ENCODE measurements around the gene SHC2. TPM values are rescaled to one million over a fixed set of nuclear protein-coding genes. Genes with fewer than 3 reads are reported as not detected.

The SHC2 gene
- total RNA-seq, 1 donor from 2014 or later, result 2.1 TPM

- no peak for TF ChIP-seq CTCF (conservative IDR thresholded peaks at IDR 0.05; ENCODE audit: low read depth, low read length)
- DNase-seq (ENCODE audit: low read depth), result no peak
- H3K4me3 ChIP-seq (ENCODE audit: low read depth, low read length), result no peak overlapping the region
Observed at GRCh38 chr19:465056-465816, 4.4 kb upstream of the SHC2 start.

- DNase-seq (ENCODE audit: low read depth), result no peak
- TF ChIP-seq CTCF (conservative IDR thresholded peaks at IDR 0.05; ENCODE audit: low read depth, low read length), result no peak
- no peak overlapping the region for H3K4me3 ChIP-seq (ENCODE audit: low read depth, low read length)
Observed at GRCh38 chr19:464208-464545, 3.3 kb upstream of the SHC2 start.

GRCh38 chr19:463483-464207 lies 2.8 kb upstream of the SHC2 start:
- DNase-seq (ENCODE audit: low read depth), result no peak
- TF ChIP-seq CTCF (conservative IDR thresholded peaks at IDR 0.05; ENCODE audit: low read depth, low read length), result no peak

DNA sequence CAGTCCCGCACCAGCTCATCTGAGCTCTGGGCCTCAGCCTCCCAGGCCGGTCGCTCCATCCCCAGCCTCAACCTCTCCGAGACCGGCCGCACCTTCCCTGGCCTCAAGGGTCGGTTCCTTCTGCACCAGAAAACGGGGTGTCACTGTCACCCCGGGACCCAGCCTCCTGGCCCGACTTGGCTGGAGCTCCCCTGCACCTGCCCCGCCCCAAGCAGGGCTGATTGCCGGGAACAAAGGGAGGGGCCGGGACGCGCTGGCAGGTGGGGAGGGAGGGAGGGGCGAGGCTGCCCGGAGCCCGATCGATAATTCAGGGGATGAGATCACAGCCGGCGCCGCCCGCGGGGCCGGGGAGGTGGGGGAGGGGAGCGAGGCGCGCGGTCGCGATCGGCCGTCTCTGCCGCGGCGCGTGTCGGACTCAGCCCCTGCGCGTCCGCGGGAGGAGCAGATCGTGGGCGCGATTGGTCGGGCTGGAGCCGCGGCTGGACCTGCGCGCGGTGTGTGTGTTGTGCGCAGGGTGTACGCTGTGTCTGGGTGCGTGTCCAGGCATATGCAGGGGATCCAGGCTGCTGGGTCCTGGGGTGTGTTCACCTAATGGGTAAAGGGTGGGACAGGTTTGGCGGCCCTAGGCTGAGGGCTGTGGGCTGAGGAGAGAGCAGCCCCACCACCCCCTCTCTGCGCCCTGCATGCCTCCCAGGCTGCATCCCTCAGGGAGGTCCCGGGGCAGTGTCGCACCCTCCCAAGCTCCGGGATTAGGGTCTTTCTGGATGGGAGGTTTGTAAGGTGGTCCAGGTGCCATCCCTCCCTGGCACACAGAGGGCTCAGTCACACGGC lies 1.1 kb upstream of the SHC2 start:
- no peak for DNase-seq (ENCODE audit: low read depth)
- H3K4me3 ChIP-seq (ENCODE audit: low read depth, low read length), result peak overlapping the region; percentile 23
- no peak for TF ChIP-seq CTCF (conservative IDR thresholded peaks at IDR 0.05; ENCODE audit: low read depth, low read length)

More at GRCh38 chr19:463483-464207, 2.8 kb upstream of the SHC2 start:
- no peak overlapping the region for H3K4me3 ChIP-seq (ENCODE audit: low read depth, low read length)

GRCh38 chr19:459724-460511 lies 915 bp downstream of the SHC2 start:
- peak overlapping the region; percentile 57 for H3K4me3 ChIP-seq (ENCODE audit: low read depth, low read length)
- DNase-seq (ENCODE audit: low read depth), result no peak
- no peak for TF ChIP-seq CTCF (conservative IDR thresholded peaks at IDR 0.05; ENCODE audit: low read depth, low read length)

All from epithelial cell of proximal tubule (primary cell).